ENCODE results near the gene NCK2. TPM values are rescaled to one million over a fixed set of nuclear protein-coding genes. Genes with fewer than 3 reads are reported as not detected.

NCK2 gene
- total and polyA plus RNA-seq, 2 of the 4 experiments (the other 2 are of a cell fraction), result 15.8 to 22.2 TPM

DNA sequence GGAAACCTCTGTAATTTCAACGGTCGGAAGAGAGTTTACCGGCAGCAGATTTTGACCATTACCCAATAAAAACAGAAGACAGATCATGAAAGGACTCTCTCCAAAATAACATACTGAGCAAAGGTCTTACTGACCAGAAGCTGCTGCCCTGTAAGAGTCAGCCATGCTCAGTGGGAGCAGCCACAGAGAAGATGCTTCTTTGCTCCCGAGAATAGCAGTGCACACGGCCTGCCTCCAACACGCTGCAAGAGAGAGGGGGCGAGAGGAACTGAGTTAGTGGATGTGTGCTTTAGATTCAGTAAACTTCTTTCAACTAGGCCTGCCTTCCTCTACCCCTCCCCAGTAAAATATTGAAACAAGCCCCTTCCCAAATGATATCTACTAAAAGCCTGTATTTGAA lies 103.7 kb downstream of the NCK2 start:
- Histone ChIP-seq H3K18ac (ENCODE audit: low read depth, low read length) (no peak overlapping the region), H3K56ac (ENCODE audit: extremely low read depth, insufficient read depth, low read length) (no peak overlapping the region), H4K20me1 (ENCODE audit: insufficient read depth, low read length) (peaks cover 5% of the 10 kb centered on the region; the same call in 1 of the 2 replicates), H3K27ac (ENCODE audit: insufficient read depth, low read length) (no peak overlapping the region), H2BK5ac (ENCODE audit: low read depth, low read length, poor library complexity, severe bottlenecking) (no peak overlapping the region), H4K8ac (ENCODE audit: low read depth in 2 of 2, low read length in 2 of 2) (no peak overlapping the region), H2AK5ac (ENCODE audit: low read depth, low read length) (no peak overlapping the region), H3K9me3 (ENCODE audit: control insufficient read depth, insufficient read depth, low read length) (no peaks in the 10 kb centered on the region), H3K9ac (ENCODE audit: low read depth, low read length) (no peak overlapping the region), H3K23ac (ENCODE audit: low read depth, low read length) (no peak overlapping the region), H3K9me1 (ENCODE audit: insufficient read depth, low read length) (0 out of 2 replicates have a peak, but pooled peaks cover 3% of the 10 kb centered on the region), H3K4me1 (ENCODE audit: control insufficient read depth, insufficient read depth, low read length) (peaks cover 3% of the 10 kb centered on the region), H2AFZ (replicated peaks; ENCODE audit: low read length, poor library complexity) (no peak overlapping the region), H3K4ac (ENCODE audit: low read depth, low read length) (no peak overlapping the region), H3K36me3 (ENCODE audit: control insufficient read depth, insufficient read depth, low read length) (no peaks in the 10 kb centered on the region), H4K5ac (ENCODE audit: low read depth, low read length) (no peak overlapping the region), H3K4me3 (ENCODE audit: insufficient read depth, low read depth, low read length) (no peak overlapping the region), H3K4me2 (ENCODE audit: low read depth, low read length) (no peak overlapping the region), H2BK15ac (ENCODE audit: low read depth, low read length) (no peak overlapping the region), H2AK9ac (replicated peaks; ENCODE audit: low read depth, low read length, poor library complexity) (no peak overlapping the region), H3K79me1 (ENCODE audit: low read depth in 1 of 2, low read length in 2 of 2) (peaks cover 40 to 44% of the 10 kb centered on the region in 2 experiments), H3K27me3 (ENCODE audit: control insufficient read depth, insufficient read depth, low read length) (no peaks in the 10 kb centered on the region), H4K91ac (ENCODE audit: insufficient read depth, low read depth, low read length) (no peak overlapping the region), H2BK120ac (ENCODE audit: low read depth, low read length) (no peak overlapping the region), H2BK20ac (ENCODE audit: low read depth, low read length) (no peak overlapping the region), H3K14ac (replicated peaks; ENCODE audit: low read depth, low read length) (no peak overlapping the region)
- ChIA-PET CTCF (no interaction called here), POLR2A (ENCODE audit: unreplicated experiment) (no interaction called here)
- in situ Hi-C loops (cut with MboI; ENCODE audit: low sequenced_read_pairs) (no loop called here), dilution Hi-C loops (cut with HindIII; ENCODE audit: low sequenced_read_pairs, unreplicated experiment) (no loop called here), intact Hi-C loops (cut with micrococcal nuclease) (no loop called here)
- DNase-seq (no peak), ATAC-seq (ENCODE audit: low read depth) (no peak)
- WGBS, 2 experiments (ENCODE audit: extremely low coverage in 2 of 2, insufficient read length in 1 of 2), result 100% methylated on average over 1 of the region's 7 CpGs; no CpG with 5 or more reads in 1 of the 2 experiments
- BruUV-seq (replicated peaks), result no TSS peak
- TF ChIP-seq FOS (IDR thresholded peaks at IDR 0.05; ENCODE audit: low read depth, low read length) (no peak), RFX5 (IDR thresholded peaks at IDR 0.05; ENCODE audit: low read depth, low read length) (no peak), CTCF (conservative IDR thresholded peaks at IDR 0.05; ENCODE audit: low read depth, low read length) (no peak), ELK1 (IDR thresholded peaks at IDR 0.05; ENCODE audit: borderline replicate concordance, low read depth, low read length) (no peak), MXI1 (IDR thresholded peaks at IDR 0.05; ENCODE audit: borderline replicate concordance, low read depth, low read length) (no peak), CEBPB (IDR thresholded peaks at IDR 0.05; ENCODE audit: low read depth, low read length) (no peak), MAZ (IDR thresholded peaks at IDR 0.05; ENCODE audit: borderline replicate concordance, low read depth, low read length) (no peak), USF2 (IDR thresholded peaks at IDR 0.05; ENCODE audit: low read depth, low read length) (no peak), SMC3 (IDR thresholded peaks at IDR 0.05; ENCODE audit: low read depth, low read length) (no peak), CHD1 (IDR thresholded peaks at IDR 0.05; ENCODE audit: low read depth, low read length) (no peak), BHLHE40 (IDR thresholded peaks at IDR 0.05; ENCODE audit: low read depth, low read length) (no peak), RAD21 (IDR thresholded peaks at IDR 0.05; ENCODE audit: low read length) (no peak), NFE2L2 (IDR thresholded peaks at IDR 0.05; ENCODE audit: low read depth, low read length) (no peak), POLR2A (IDR thresholded peaks at IDR 0.05; ENCODE audit: low read depth, low read length) (no peak), RCOR1 (IDR thresholded peaks at IDR 0.05; ENCODE audit: insufficient replicate concordance, low read length) (no peak), MAFK (IDR thresholded peaks at IDR 0.05; ENCODE audit: low read depth, low read length) (no peak)

All from IMR-90 (cell line).